Transverse colon (tissue), 4 donors: ENCODE measurements around the gene CPXM1. TPM values are rescaled to one million over a fixed set of nuclear protein-coding genes. Genes with fewer than 3 reads are reported as not detected.

Experiments
- DNase-seq: peaks from one replicate; pipeline ENCODE4 v3.0.0-alpha.2; 2019
- H3K27ac ChIP-seq, 4 donors: fragments of 200-600 bp; sonication (generic); 2 replicates each; pipeline ENCODE4 v1.5.1; 2016 to 2018; ENCODE audit warnings: inconsistent platforms in 4 of 4
- H3K27me3 ChIP-seq: fragments of 200-600 bp; sonication (generic); 2 replicates; pipeline ENCODE4 v1.5.1; 2017; ENCODE audit warnings: inconsistent platforms
- H3K36me3 ChIP-seq, 4 donors: fragments of 200-600 bp; sonication (generic); 2 replicates each; pipeline ENCODE4 v1.5.1; 2017 to 2019; ENCODE audit warnings: inconsistent platforms in 4 of 4
- H3K4me1 ChIP-seq, 4 donors: fragments of 200-600 bp; sonication (generic); 2 replicates each; pipeline ENCODE4 v1.5.1; 2017 to 2020; ENCODE audit warnings: inconsistent platforms in 4 of 4
- H3K4me3 ChIP-seq, 4 donors: fragments of 200-600 bp; sonication (generic); 1 replicate in 1 of 4; 2 replicates in 3 of 4; pipeline versions ENCODE4 v1.5.1 to v1.6.1; 2017 to 2019; ENCODE audit warnings: inconsistent platforms in 4 of 4
- H3K9me3 ChIP-seq, 2 donors: fragments of 200-600 bp; sonication (generic); 2 replicates each; pipeline ENCODE4 v1.5.1; 2017 to 2019; ENCODE audit warnings: inconsistent platforms in 2 of 2
- EP300 ChIP-seq: sonication (generic); formaldehyde crosslinking; IDR thresholded peaks from one replicate; pipeline ENCODE4 v1.6.1; 2017; ENCODE audit warnings: antibody characterized with exemption, low read depth
- POLR2A ChIP-seq: fragments of 450-650 bp; IDR thresholded peaks from one replicate; pipeline ENCODE4 v1.6.1; 2016; ENCODE audit warnings: antibody characterized with exemption, mild to moderate bottlenecking, moderate library complexity
- POLR2AphosphoS5 ChIP-seq, 3 donors: sonication (generic); formaldehyde crosslinking; IDR thresholded peaks; one replicate each; pipeline ENCODE4 v1.6.1; 2016; ENCODE audit warnings: antibody characterized with exemption in 3 of 3
- WGBS, 2 donors: methylation state at CpG; one replicate each; pipeline ENCODE4 v1.1.5; 2018; ENCODE audit warnings: low coverage in 1 of 2; 5-methylcytosine and 5-hydroxymethylcytosine counted together
- in situ Hi-C, 4 donors: fragments of 200-750 bp; cut with MboI; loops; one replicate each; pipeline versions ENCODE4 v1.15.0 to v1.15.1; 2017; ENCODE audit warnings: low sequenced_read_pairs in 3 of 4, low pct_ligation_motif_present in 1 of 4, low pct_unique_long_range_greater_than_20kb in 1 of 4
- intact Hi-C: fragments of 100-400 bp; cut with DNase I; formaldehyde crosslinking; loops from one replicate; pipeline ENCODE4 v1.15.1; 2023; ENCODE audit warnings: low total_unique reads
- total RNA-seq, 4 donors: library from RNA; depleted of rRNA; stranded (reverse); fragments of >200 nt; gene quantifications; one replicate each; pipeline ENCODE4 v1.1.0, GENCODE V29; 2016
- TF ChIP-seq, protein P1 (sequence below), 5 experiments: fragments of 200-600 bp in 3 of 5; fragments of 450-650 bp in 2 of 5; sonication (generic) in 3 of 5; IDR thresholded peaks; 1 replicate in 2 of 5; 2 replicates in 3 of 5; pipeline ENCODE4 v1.5.1; 2016 to 2017; ENCODE audit warnings: antibody characterized with exemption in 5 of 5, inconsistent platforms in 3 of 5, mild to moderate bottlenecking in 2 of 5, moderate library complexity in 1 of 5

Gene CPXM1
- total RNA-seq, 4 donors from 2014 or later = 0.80 to 2.6 (median 1.0) TPM

- Histone ChIP-seq H3K4me1 (peaks cover 15 to 25% (median 22%) of the 10 kb centered on the region in 4 donors), H3K27ac (no peak overlapping the region), H3K36me3 (no peaks in the 10 kb centered on the region), H3K27me3 (peaks cover 12% of the 10 kb centered on the region), H3K9me3 (no peaks in the 10 kb centered on the region), H3K4me3 (no peak overlapping the region)
- TF ChIP-seq POLR2A (no peak), POLR2AphosphoS5 (IDR thresholded peaks at IDR 0.05) (no peak), EP300 (no peak)
- TF ChIP-seq, protein P1, sequence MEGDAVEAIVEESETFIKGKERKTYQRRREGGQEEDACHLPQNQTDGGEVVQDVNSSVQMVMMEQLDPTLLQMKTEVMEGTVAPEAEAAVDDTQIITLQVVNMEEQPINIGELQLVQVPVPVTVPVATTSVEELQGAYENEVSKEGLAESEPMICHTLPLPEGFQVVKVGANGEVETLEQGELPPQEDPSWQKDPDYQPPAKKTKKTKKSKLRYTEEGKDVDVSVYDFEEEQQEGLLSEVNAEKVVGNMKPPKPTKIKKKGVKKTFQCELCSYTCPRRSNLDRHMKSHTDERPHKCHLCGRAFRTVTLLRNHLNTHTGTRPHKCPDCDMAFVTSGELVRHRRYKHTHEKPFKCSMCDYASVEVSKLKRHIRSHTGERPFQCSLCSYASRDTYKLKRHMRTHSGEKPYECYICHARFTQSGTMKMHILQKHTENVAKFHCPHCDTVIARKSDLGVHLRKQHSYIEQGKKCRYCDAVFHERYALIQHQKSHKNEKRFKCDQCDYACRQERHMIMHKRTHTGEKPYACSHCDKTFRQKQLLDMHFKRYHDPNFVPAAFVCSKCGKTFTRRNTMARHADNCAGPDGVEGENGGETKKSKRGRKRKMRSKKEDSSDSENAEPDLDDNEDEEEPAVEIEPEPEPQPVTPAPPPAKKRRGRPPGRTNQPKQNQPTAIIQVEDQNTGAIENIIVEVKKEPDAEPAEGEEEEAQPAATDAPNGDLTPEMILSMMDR (IDR thresholded peaks at IDR 0.05) = no peak
- intact Hi-C loops (no loop called here), in situ Hi-C loops (no loop called here)
- no peak for DNase-seq
- 80% methylated on average over 18 of the region's 18 CpGs; no CpG with 5 or more reads in 1 of the 2 donors for WGBS, 2 donors
These were observed 44.9 kb downstream of the CPXM1 start for GRCh38 chr20:2755451-2756055.

GRCh38 chr20:2754424-2754823 is 46.0 kb downstream of the CPXM1 start:
- Histone ChIP-seq H3K36me3 (no peaks in the 10 kb centered on the region), H3K4me1 (peaks cover 15 to 30% (median 29%) of the 10 kb centered on the region in 4 donors), H3K9me3 (no peaks in the 10 kb centered on the region), H3K27me3 (peaks cover 12% of the 10 kb centered on the region), H3K4me3 (no peak overlapping the region), H3K27ac (no peak overlapping the region)
- in situ Hi-C loops = no loop called here
- intact Hi-C loops = no loop called here
- WGBS, 2 donors = 81% methylated on average over 2 of the region's 2 CpGs; no CpG with 5 or more reads in 1 of the 2 donors
- DNase-seq = no peak
- TF ChIP-seq, protein P1 (IDR thresholded peaks at IDR 0.05) = no peak
- TF ChIP-seq POLR2AphosphoS5 (IDR thresholded peaks at IDR 0.05) = no peak
- no peak for TF ChIP-seq EP300
- no peak for TF ChIP-seq POLR2A

- in situ Hi-C loops = no loop called here
- Histone ChIP-seq H3K4me1 (peaks cover 15 to 30% (median 29%) of the 10 kb centered on the region in 4 donors), H3K27ac (no peak overlapping the region), H3K4me3 (no peak overlapping the region), H3K36me3 (no peaks in the 10 kb centered on the region), H3K27me3 (peaks cover 12% of the 10 kb centered on the region), H3K9me3 (no peaks in the 10 kb centered on the region)
- WGBS, 2 donors = 84% methylated on average over 6 of the region's 6 CpGs; no CpG with 5 or more reads in 1 of the 2 donors
- TF ChIP-seq, protein P1 (IDR thresholded peaks at IDR 0.05) = no peak
- TF ChIP-seq EP300 (no peak), POLR2A (no peak), POLR2AphosphoS5 (IDR thresholded peaks at IDR 0.05) (no peak)
- DNase-seq = no peak
- intact Hi-C loops = no loop called here
These were observed 46.9 kb downstream of the CPXM1 start for GRCh38 chr20:2753461-2754040.

GRCh38 chr20:2752567-2753460 is 47.6 kb downstream of the CPXM1 start:
- TF ChIP-seq, protein P1 (IDR thresholded peaks at IDR 0.05) = peak; percentile 57 to 71 (median 64)
- TF ChIP-seq POLR2A (no peak), EP300 (no peak)
- Histone ChIP-seq H3K27me3 (peaks cover 12% of the 10 kb centered on the region), H3K27ac (peak overlapping the region in 1 of 4 donors; percentile 75), H3K36me3 (no peaks in the 10 kb centered on the region), H3K9me3 (no peaks in the 10 kb centered on the region), H3K4me1 (peaks cover 15 to 30% (median 29%) of the 10 kb centered on the region in 4 donors), H3K4me3 (peak overlapping the region; percentile 18 to 44 (median 33))
- 2 to 13% methylated on average over 9 to 23 of the region's 47 CpGs for WGBS, 2 donors
- in situ Hi-C loops (no loop called here), intact Hi-C loops (no loop called here)
- peak; percentile 38 for DNase-seq
